UCSD-AML1 (cell line): ENCODE results near the gene CORO1A.
A peak's percentile ranks its signal among the peaks of the same experiment; 100 is the strongest.
"Not testable (repeated sequence)": the region's sequence is repeated elsewhere in the genome, so short reads cannot be mapped to it uniquely, and the experiment has no call there.

ENCODE experiments used
- DNase-seq: peaks from one replicate; lab custom pipeline; 2025; ENCODE audit not compliant: unreplicated experiment; lab: John Stamatoyannopoulos, UW

CORO1A gene

DNA sequence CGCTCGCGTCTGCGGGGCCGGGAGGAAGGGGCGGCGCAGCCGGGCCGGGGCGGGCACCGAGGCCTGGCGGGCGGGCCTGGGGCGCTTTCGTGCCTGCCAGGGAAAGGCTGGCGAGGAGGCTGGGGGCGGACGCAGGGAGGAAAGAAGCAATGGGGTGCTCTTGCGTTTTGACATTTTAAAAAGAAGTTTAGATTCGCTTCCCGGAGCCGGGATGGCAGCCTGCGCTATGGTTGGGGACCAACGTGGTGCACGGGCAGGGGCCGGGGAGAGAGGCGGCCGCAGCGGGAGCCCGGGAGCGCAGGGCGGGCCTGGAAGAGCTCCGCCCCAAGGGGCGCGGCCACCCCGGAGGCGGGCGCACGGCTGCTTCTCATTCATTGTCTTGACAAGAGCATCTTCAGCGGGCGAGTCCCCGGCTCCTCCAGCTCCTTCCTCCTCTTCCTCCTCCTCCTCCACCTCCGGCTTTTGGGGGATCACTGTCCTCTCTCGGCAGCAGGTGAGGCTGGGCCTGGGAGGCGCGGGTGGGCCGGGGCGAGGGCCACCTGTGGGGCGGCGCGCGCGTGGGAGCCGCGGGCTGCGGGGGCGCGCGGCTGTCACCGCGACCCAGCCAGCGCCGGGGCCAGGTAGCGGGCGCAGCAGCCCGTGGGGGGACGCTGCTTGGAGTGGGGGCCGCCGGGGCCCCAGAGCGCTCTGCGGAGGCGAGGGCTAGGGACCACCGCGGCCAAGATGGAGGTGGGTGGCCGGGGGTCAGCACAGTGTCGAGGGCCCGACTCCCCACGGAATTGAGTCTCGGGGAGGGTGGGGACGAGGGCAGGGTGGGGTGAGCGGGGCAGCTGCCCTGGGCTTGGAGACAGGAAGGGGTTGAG is at the start of gene CORO1A:
Gene CORO1A, plus strand, starts transcription at position 370 of the 863 bp plus-strand sequence. CDS start 1,608 bp downstream, outside the sequence.
- peak; percentile 88 for DNase-seq

DNA sequence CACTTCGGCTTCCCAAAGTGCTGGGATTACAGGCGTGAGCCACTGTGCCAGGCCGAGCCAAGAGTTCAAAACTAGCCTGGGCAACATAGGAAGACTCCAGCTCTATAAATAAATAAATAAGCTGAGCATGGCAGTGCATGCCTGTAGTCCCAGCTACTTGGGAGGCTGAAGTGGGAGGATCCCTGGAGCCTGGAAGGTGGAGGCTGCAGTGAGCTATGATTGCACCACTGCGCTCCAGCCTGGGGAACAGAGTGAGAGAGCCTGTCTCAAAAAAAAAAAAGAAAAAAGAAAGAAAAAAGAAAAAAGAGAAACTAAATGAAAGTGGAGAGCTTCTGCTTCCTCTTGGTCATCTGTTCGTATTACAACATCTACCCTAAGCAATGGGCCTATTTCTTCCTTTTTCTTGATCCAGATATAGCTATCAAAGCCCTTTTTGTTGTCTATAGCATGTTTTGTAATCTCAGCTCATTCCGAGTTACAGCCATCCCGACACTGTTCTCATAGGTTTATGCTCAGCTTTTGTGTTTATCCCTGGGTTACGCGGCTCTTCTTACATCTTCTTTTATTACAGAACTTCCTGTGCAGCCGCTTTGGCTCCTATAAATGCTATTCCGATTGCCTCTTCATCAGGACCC is 46.3 kb upstream of the CORO1A start:
- DNase-seq: no peak

DNA sequence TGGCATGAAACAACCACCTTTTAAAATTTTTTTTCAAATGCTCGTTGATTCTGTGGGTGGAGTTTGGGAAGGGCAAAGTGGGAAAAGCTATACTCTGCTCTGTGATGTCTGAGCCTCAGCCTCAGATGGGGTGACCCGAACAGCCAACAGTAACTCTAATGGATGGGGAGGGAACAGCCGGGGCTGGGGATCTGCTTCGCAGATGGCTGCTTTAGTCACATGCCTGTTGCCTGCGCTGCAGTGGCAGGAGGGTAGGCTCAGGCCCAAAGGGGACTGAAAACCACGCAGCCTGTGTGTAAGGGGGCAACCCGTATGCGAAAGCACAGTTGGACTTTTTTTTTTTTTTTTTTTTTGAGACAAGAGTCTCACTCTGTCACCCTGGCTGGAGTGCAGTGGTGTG is 45.5 kb upstream of the CORO1A start:
- DNase-seq: no peak

DNA sequence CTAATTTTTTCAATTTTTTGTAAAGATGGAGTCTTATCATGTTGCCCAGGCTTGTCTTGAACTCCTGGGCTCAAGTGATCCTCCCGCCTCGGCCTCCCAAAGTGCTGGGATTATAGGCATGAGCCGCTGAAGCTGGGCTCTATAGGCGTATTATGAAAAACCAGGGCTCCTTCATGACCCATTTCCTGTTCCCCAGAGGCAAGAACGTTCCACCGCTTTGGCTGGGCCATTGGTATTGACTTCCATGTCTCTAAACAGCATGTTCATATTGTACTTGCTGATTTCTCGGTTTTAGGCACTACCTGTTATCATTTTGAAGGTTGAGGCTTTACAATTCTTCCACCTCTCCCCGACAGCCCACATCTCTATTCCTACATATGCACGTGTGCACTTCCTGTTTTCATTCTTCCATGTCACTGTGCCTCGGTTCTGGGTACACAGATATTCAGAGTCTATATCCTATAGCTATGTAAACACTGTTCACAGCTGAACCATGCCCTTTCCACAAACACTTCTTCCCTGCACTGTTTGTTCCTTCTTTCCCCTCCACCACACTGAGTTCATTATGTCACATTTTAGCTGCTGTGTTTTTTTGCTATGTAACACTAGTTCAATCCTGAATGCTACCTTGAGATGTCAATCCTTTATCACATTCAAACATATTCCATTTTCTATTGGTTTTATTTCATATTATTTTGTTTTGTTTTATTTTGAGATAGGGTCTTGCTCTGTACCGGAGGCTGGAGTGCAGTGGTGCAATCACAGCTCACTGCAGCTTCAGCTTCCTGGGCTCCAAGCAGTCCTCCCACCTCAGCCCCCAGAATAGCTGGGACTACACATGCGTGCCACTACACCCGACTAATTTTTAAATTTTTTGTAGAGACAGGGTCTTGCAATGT is 43.6 kb upstream of the CORO1A start:
- no peak for DNase-seq

DNA sequence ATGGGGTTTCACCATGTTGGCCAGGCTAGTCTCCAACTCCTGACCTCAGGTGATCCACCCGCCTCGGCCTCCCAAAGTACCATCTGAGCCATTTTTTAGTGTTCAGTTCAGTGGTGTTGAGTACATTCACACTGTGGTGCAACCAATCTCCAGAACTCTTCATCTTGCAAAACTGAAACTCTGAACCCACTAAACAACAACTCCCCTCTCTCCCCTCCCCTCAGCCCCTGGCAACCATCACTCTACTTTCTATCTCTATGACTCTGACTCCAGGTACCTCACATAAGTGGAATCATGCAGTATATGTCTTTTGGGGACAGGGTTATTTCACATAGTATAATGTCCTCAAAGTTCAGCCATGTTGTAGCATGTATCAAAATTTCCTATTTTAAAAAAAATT is 41.7 kb upstream of the CORO1A start:
- no peak for DNase-seq

DNA sequence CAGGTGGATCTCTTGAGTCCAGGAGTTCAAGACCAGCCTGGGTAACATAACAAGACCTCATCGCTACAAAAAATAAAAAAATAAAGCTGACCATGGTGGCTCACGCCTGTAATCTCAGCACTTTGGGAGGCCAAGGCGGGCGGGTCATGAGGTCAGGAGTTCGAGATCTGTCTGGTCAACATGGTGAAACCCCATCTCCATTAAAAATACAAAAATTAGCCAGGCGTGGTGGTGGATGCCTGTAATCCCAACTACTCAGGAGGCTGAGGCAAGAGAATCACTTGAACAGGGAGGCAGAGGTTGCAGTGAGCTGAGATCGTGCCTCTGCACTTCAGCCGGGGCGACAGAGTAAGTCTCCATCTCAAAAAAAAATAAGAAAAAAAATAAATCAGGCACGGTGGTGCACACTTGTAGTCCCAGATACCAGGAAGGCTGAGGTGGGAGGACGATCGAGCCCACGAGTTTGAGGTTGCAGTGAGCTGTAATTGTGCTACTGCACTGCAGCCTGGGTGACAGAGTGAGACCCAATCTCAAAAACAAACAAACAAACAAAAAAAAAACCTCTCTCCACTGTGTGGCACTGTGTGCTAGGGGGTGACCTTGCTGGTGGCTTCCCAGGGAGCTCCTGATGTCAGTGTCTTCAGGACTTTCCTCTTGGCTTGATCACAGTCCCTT is 40.6 kb upstream of the CORO1A start:
- peak; percentile 23 for DNase-seq

DNA sequence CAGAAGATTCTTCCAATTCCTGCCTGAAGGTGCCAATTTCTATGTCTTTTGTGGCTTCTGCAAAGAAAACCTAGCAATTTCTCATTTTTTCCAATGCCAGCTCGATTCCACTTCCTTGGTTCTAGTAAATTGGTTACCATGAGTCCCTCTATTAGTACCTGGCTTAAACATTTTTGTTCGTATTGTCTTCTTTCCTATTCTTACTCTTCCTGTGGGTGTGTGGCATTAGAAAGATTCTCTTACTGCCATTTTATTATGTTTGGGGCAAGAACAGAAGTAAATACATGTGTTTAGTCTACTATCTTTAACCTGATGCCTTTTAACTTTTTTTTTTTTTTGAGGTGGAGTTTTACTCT is 40.1 kb upstream of the CORO1A start:
- DNase-seq: no peak

DNA sequence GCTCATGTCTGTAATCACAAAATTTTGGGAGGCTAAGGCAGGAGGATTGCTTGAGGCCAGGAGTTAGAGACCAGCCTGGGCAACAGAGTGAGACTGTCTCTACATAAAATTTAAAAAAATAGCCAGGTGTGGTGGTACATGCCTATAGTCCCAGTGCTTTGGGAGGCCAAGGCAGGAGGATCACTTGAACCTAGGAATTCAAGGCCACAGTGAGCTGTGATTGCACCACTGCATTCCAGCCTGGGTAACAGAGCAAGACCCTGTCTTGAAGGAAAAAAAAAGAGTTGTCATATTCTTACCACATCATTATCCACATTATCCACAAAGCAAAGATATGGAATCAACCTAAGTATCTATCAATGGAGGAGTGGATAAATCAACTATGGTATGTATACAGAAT is 39.4 kb upstream of the CORO1A start:
- DNase-seq: no peak

DNA sequence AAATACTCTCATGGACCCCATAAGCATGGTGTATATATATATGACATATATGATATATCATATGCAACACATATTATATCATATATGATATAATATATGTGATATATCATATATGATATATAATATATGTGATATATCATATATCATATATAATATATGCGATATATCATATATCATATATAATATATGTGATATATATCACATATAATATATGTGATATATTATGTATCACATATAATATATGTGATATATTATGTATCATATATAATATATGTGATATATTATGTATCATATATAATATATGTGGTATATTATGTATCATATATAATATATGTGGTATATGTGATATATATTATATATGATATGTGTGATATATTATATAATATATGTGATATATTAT is 38.5 kb upstream of the CORO1A start:
- DNase-seq: no peak

DNA sequence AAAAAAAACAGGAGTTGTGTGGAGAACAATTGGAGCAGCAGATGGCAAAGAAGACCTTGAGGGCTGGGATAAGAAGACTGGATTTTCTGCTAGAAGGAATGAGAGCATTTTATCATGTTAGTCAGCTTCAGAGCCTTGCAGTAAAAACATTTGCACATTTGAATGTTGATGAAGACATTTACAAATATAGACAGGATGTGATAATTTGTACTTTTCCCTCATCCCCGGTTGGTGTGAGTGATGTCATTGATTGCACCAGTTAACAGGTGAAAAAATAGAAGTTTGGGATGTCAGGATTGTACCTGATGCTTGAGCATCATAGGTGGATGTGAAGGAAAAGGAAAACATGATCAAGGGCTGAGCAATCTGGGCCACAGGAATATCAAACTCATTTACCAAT is 37.7 kb upstream of the CORO1A start:
- no peak for DNase-seq

DNA sequence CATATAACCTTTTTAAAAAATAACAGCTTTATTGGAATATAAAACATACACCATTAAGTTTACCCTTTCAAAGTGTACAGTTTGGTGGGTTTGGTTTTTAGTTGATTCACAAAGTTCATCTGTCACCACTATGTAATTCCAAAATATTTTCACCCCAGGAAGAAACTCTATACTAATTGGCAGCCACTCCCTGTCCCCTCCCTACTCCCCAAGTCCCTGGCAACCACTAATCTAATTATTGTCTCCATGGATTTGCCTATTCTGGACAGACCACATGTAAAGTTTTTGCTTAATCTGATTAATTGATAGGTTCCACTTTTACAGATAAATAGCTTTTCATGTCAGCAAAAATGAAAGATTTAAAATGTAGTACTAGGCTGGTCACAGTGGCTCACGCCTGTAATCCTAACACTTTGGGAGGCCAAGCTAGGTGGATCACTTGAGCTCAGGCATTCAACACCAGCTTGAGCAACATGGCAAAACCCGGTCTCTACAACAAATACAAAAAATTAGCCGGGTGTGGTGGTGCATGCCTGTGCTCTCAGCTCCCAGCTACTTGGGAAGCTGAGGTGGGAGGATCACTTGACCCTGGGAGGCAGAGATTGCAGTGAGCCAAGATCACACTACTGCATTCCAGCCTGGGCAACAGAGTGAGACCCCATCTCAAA is 35.4 kb upstream of the CORO1A start:
- no peak for DNase-seq

DNA sequence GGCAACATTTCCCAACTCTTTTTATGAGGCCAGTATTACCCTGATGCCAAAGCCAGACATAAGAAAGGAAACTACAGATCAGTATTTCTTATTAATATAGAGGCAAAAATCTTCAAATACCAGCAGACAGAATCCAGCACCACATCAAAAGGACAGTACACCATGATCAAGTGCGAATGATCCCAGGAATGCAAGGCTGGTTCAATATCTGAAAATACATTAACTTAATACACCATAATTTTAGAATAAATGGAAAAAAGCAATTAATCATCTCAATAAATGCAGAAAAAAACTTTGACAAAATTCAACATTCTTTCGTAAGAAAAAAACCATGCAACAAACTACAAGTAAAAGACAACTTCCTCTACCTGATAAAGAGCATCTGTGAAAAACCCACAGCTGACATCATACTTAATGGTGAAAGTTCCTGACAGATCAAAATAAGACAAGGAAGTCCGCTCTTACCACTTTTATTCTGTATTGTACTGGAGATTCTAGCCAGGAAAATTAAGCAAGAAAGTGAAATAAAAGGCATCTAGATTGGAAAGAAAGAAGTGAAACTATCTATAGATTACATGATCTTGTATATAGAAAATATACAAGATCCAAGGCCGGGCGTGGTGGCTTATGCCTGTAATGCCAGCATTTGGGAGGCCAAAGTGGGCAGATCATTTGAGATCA is 34.0 kb upstream of the CORO1A start:
- DNase-seq: no peak

DNA sequence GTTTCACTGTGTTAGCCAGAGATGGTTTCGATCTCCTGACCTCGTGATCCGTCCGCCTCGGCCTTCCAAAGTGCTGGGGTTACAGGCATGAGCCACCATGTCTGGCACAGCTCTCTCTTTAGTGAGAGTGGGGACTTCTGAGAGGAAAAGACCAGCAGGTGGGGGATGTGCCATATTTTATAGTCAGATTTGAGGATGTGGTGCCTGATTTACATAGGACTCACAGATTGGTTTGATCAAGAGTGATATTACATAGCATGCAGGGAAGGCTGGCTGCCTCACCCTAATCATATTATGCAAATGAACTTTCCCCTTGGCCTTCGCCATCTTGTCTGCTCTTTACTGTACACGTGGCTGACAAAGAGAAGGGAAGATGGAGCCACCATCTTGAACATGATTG is 32.3 kb upstream of the CORO1A start:
- no peak for DNase-seq

DNA sequence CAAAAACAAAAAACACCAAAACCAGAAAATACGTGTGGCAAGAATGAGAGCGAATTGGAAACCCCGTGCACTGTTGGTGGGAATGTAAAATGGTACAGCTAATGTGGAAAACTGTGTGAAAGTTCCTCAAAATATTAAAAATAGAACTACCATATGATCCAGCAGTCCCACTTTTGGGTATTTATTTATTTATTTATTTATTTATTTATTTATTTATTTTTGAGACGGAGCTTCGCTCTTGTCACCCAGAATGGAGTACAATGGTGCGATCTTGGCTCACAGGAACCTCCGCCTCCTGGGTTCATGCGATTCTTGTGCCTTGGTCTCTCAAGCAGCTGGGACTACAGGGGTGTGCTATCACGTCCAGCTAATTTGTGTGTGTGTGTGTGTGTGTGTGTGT is 30.9 kb upstream of the CORO1A start:
- DNase-seq: no peak

DNA sequence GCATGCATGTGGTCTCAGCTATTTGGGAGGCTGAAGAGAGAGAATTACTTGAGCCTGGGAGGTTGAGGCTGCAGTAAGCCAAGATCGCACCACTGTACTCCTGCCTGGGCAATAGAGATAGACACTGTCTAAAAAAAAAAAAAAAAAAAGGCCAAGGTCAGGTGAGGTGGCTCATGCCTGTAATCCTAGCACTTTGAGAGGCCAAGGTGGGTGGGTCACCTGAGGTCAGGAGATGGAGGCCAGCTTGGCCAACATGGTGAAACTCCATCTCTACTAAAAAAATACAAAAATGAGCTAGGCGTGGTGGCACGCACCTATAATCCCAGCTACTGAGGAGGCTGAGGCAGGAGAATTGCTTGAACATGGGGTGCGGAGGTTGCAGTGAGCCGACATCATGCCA is 28.2 kb upstream of the CORO1A start:
- DNase-seq: no peak

DNA sequence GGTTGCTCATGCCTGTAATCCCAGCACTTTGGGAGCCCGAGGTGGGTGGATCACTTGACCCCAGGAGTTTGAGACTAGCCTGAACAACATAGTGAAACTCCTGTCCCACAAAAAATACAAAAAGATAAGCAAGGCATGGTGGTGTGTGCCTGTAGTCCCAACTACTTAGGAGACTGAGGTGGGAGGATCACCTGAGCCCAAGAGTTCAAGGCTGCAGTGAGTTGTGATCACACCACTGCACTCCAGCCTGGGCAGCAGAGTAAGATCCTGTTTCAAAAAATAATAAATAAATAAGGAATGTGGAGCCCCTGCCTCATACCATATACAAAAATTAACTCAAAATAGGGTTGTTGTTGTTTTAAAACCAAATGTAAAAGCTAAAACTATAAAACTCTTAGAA is 26.2 kb upstream of the CORO1A start:
- no peak for DNase-seq

DNA sequence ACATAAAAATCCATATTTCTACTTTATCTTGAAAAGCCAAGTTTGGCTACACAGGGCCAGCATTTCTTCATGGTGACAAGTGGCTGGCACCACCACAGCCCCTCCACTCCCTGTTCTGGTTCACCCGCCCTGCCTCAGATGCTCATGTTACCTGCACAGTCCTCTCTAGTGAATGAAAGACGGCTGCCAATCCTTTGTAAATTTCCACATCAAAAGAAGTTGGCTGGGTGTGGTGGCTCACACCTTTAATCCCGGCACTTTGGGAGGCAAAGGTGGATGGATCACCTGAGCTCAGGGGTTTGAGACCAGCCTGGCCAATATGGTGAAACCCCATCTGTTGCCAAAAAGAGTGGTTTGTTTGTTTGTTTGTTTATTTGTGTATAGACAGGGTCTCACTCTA is 19.9 kb upstream of the CORO1A start:
- no peak for DNase-seq

DNA sequence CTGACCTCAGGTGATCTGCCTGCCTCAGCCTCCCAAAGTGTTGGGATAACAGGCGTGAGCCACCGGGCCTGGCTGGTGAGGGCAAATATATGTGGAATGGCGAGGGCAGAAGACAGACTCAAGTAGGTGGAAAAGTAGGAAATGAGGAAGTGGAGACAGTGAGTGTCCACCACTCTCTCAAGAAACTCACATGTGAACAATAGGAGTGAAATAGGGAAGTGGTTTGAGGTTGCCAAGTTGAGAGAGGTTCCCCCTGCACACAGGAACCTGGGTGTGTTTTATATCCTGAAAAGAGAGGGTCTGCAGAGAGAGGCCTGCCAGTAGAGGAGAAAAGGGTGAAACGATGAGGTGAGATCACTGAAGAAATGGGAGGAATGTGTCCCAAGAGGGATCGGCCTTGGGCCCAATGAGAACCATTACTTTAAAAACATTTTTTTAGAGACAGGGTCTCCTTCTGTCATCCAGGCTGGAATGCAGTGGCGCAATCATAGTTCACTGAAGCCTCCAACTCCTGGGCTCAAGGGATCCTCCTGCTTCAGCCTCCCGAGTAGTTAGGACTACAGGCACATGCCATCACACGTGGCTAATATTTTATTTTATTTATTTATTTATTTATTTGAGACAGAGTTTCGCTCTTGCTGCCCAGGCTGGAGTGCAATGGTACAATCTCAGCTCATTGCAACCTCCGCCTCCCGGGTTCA is 17.1 kb upstream of the CORO1A start:
- peak; percentile 46 for DNase-seq

DNA sequence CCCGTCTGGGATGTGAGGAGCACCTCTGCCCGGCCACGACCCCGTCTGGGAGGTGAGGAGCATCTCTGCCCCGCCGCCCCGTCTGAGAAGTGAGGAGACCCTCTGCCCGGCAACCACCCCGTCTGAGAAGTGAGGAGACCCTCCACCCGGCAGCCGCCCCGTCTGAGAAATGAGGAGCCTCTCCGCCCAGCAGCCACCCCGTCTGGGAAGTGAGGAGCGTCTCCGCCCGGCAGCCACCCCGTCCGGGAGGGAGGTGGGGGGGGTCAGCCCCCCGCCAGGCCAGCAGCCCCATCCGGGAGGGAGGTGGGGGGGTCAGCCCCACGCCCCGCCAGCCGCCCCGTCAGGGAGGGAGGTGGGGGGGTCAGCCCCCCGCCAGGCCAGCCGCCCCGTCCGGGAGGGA is 14.7 kb upstream of the CORO1A start:
- DNase-seq: not testable (repeated sequence)
